Measurements from ENCODE around the gene DIO3.

DNA sequence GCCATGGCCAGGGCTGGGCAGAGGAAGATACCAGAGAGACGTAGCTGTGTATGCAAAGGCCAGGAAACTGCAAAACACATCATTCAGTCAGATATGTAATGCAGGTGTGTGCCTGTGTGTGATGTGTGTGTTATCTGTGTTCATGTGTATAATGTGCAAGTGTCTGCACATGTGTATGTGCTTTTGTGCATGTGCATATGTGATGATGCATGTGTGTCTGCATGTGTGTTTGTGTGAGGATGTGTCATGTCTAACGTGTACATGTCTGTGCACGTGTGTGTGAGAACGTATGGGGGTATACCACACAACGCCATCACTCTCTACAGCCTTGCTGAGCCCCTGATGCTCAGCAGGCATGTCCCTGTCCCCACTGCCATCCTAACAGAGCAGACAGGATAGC, 9.7 kb downstream of the DIO3 start:
- TF ChIP-seq RAD21 (IDR thresholded peaks at IDR 0.05; ENCODE audit: low read depth) (no peak), NFIC (IDR thresholded peaks at IDR 0.05) (no peak), CREB1 (IDR thresholded peaks at IDR 0.05; ENCODE audit: low read depth) (no peak), FOXM1 (IDR thresholded peaks at IDR 0.05; ENCODE audit: borderline replicate concordance, low read depth) (no peak), TEAD4 (IDR thresholded peaks at IDR 0.05) (no peak), EP300 (IDR thresholded peaks at IDR 0.05; ENCODE audit: borderline replicate concordance) (no peak), REST (IDR thresholded peaks at IDR 0.05; ENCODE audit: low read depth) (no peak), YY1 (IDR thresholded peaks at IDR 0.05; ENCODE audit: low read depth) (no peak), TCF12 (IDR thresholded peaks at IDR 0.05; ENCODE audit: low read depth) (no peak), EGR1 (IDR thresholded peaks at IDR 0.05) (no peak)
- TF ChIP-seq, protein P1, sequence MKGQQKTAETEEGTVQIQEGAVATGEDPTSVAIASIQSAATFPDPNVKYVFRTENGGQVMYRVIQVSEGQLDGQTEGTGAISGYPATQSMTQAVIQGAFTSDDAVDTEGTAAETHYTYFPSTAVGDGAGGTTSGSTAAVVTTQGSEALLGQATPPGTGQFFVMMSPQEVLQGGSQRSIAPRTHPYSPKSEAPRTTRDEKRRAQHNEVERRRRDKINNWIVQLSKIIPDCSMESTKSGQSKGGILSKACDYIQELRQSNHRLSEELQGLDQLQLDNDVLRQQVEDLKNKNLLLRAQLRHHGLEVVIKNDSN (IDR thresholded peaks at IDR 0.05), result no peak
